HS-5 (cell line): ENCODE data around the gene TMEM151A.

Experiments
- DNase-seq: peaks from one replicate; pipeline ENCODE4 v3.0.0-alpha.2; 2012; ENCODE audit warnings: low read depth

Gene TMEM151A

DNA sequence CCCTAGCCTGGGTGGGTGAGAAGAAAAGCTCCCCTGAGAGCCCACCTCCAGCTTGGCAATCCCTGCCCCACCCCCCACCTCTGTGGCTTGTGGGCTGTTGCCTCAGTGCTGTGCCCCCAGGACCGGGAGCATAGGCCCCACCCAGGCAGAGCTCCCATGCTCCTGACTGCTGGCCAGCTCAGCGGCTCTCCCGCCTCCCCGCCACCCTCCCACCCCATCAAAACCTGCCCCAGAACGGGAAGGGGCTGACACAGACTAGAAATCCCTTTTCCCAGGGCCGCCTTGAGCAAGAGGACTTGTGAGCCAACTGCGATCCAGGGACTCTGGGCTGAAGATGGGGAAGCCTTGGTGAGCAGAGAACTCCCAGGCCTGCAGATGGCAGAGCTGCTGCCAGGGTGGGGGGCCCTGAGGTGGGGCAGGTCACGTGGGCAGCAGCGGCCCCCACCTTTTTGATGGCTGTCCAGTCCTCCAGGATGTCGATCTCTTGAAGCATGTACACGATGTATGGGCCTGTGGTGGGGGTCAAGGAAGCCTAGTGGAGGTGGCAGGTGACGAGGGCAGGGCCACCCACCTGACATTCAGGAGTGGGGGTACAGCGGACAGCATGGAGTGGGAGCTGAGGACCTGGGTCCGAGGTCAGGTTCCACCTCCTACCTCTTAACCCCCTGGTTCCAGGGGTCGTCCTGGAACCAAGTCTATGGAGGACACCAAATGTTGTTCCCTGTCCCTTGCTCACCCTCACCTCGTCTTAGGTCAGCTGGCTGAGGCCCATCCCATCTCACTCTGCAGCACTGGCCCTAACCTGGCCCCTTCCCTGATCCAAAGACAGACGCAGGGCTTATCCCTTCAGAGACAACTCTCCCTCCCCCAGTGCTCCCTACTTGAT lies 46.8 kb downstream of the TMEM151A start:
- DNase-seq: no peak

DNA sequence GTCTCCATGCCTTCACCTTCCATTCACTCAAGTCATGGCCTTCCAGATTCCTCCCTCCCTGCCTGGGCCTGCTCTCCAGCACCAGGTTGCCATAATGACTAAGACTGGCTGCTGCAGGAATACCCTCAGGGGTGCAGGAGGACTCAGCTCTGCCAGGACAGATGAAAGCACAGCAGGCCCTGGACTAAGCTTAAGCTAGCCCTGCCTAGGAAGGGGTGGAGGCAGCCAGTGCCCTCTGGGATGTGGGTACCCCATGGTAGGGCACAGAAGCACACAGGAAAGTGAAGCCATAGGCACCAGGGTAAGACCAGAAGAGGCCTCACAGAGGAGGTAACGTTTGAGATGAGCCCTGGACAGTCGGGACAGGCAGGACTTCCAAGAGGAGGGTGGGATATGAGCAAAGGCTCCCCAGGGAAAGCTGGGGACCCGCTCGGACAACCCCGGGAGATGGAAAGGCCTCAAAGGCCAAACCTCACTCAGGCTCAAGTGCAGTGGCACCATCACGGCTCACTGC lies 47.5 kb downstream of the TMEM151A start:
- no peak for DNase-seq

DNA sequence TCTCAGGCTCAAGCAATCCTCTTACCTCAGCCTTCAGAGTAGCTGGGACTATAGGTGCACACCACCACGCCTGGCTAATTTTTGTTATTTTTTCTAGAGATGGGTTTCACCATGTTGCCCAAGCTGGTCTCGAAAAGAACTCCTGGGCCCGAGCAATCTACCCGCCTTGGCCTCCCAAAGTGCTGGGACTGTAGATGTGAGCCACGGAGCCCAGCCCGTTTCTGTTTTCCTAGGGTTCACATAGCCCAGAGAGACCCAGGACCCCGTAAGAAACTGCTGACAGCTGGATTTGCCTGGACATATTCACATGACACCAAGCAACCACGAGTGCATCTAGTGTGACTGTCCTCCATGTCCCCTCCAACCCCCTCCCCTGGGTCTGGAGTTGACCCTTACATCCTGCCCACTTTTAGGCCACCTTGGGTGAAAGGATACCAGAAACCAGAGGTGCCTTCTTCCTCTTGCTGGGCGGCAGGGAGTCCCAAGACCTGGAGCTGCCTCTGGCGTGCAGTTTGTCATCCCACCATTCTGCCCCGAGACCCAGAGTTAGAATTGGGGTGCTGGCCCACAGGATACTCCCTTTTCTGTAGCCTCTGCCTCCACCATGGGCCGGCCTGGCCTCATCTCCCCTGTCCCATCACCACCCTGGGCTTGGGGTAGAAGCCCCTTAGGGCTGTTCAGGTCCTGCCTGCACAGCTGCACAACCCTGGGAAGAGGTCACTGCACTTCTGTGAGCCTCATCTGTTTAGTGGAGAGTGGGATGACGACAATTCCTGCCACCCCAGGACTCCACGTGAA lies 48.2 kb downstream of the TMEM151A start:
- no peak for DNase-seq

DNA sequence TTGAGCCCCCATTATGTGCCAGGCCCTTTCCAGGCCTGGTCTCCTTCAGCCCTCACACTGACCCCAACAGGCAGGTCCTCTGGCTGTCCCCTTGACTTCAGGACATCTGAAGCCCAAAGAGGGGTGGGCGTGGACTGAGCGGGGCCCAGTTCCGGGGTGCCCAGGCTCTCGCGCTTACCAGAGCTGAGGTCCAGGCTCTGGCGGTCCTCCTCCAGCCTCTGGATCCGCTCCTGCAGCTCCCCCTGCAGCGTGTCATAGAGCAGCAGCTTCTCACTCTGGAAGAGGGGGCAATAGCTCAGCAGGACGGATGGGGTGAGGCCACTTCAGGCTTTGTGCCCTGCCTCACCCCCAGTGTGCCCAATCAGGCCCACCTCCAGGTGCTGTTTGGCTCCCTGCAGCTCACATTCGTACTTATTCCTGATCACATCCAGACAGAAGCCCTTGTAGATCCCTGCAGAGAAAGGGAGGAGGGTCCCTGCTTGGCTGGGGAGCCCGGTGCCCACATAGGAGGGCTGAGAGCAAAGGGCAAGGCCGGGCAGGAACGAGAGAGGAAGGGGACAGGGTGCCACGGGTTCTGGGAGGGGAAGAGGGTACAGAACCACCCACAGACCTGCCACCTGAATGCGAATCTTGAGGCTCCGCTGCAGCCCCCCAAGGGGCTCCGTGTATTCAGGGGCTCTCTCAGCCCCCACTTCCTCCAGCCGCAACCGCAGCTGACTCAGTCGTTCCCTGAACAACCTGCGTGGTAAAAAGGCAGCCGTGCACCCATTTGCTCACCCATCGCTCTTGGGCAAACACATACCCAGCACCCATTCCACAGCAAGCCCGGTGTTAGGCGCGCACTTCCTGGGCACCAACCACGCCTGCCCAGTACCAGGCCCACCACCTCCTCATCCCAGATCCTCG lies 49.2 kb downstream of the TMEM151A start:
- DNase-seq: no peak

DNA sequence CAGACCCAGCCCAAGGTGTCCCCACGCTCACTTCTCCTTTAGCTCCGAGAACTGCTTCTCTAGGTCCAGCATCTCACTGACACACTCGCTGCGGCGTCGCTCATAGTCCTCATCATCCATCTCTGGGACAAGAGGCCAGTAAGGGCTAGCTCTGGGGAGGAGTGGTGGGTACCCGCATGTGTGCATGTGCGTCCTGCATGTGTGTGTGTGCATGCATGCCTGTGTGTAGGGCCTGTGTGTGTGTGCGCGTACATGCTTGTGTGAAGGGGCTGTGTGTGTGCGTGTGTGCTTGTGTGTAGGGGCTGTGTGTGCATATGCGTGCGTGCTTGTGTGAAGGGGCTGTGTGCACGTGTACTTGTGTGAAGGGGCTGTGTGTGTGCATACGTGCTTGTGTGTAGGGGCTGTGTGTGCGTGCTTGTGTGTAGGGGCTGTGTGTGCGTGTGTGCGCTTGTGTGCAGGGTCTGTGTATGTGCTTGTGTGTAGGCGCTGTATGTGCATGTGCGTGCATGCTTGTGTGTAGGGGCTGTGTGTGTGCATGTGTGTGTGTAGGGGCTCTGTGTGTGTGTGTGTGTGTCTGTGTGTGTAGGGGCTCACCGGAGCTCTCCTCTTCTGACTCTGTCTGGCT lies 49.9 kb downstream of the TMEM151A start:
- DNase-seq: no peak

DNA sequence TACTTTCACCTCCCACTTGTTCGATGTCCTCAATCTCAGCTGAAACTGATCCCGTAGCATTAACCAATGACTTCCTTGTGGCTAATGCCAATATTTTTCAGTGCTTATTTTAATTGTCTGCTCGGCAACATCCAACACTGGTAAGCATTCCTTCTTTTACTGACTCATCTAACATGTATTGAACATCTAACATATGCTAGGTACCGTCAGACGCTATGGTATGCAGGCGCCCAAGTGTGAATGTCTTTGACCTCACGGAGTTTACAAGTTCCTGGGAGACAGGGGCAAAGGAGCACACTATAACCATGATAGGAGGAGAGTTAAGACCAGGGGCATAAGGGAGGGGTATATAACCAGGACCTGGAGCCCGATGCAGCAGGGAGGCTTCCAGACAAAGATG lies 51.5 kb downstream of the TMEM151A start:
- DNase-seq: no peak

DNA sequence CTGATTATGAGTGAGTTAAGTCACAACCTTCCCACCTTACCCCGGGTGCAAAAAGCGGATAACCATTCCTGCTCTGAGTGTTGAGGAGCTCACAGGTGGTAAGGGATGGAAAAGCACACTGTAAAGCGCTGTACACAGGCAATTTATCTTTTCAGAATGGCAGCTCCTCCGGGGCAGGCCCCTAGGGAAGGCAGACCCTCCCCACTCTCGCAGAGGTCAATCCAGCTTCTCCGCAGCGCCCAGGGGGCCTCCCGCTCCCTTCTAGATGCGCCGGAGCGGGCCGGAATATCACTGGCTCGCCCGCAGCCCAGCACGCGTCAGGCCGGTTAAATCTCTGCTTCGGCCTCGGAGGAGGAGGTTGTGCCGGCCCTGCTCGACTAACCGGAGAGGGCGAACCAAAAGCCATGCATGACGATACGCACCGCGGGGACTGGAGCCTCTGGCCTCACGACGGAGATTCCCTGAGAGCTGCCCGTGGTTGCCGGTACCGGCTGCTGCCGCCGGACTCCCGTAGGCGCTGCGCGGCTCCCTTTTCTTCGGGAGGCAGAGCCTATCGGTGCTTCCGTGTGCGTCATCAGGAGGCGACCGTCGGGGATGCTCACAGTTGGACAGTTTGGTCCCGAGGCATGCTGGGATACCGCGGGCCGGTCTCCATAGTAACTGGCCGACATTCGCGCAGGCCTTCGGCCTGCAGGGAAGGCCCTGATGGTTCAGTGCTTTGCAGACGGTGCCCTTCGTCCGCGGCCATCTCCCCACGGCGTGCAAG lies 53.0 kb downstream of the TMEM151A start, which contains the start of gene BRMS1:
Gene BRMS1 (minus strand): TSS at position 555 of the 766 bp plus-strand sequence. CDS start 2,870 bp downstream, outside the sequence.
- peak; percentile 84 for DNase-seq

DNA sequence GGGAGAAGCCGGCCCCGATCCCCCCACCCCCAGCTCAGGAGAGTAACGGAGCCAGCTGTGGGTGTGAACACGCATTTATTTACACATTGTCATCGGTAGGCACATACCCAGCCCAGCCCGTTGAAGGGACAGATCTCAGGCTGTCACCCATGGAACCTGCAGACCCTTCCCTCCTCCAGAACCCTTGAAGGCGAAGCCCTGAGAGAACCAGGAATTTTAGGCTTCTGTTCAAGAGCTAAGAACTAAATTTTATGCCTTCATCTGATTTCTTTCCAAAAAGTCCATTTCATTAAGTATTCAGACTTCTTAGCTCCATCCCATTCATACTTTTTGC lies 53.6 kb downstream of the TMEM151A start:
- no peak for DNase-seq
